SK-N-SH treated with all-trans-retinoic acid at 6 μM for 48 hours (cell line): ENCODE data around the gene CTCF.

ENCODE experiments used
- ATAC-seq: fragments of 200-7000 bp; cut with Tn5 transposase; 3 replicates; pipeline ENCODE4 v1.9.1; 2020; ENCODE audit warnings: mild to moderate bottlenecking, moderate library complexity
- ARNTL ChIP-seq: fragments of 450-650 bp; formaldehyde crosslinking; IDR thresholded peaks from 2 replicates; pipeline ENCODE4 v1.5.0; 2020; ENCODE audit warnings: low read depth, mild to moderate bottlenecking, moderate library complexity, borderline replicate concordance
- BACH2 ChIP-seq: fragments of 250-450 bp; sonication (Bioruptor Pico); IDR thresholded peaks from 2 replicates; pipeline ENCODE4 v1.9.0; 2021; ENCODE audit warnings: mild to moderate bottlenecking, borderline replicate concordance
- CSDC2 ChIP-seq: fragments of 250-450 bp; sonication (Bioruptor Pico); IDR thresholded peaks from 2 replicates; pipeline ENCODE4 v1.5.0; 2020; ENCODE audit warnings: mild to moderate bottlenecking, moderate library complexity
- GLIS3 ChIP-seq: fragments of 250-450 bp; sonication (Bioruptor Pico); IDR thresholded peaks from 2 replicates; pipeline ENCODE4 v1.5.0; 2020; ENCODE audit warnings: mild to moderate bottlenecking, moderate library complexity
- ISL1 ChIP-seq: fragments of 250-450 bp; sonication (Bioruptor Pico); IDR thresholded peaks from 2 replicates; pipeline ENCODE4 v2.1.2; 2022; ENCODE audit warnings: mild to moderate bottlenecking, moderate library complexity
- PPARA ChIP-seq: fragments of 250-450 bp; sonication (Bioruptor Pico); IDR thresholded peaks from 2 replicates; pipeline ENCODE4 v1.5.0; 2020; ENCODE audit warnings: mild to moderate bottlenecking, borderline replicate concordance
- RARB ChIP-seq: fragments of 250-450 bp; sonication (Bioruptor Pico); IDR thresholded peaks from 2 replicates; pipeline ENCODE4 v1.8.0; 2021; ENCODE audit warnings: mild to moderate bottlenecking, moderate library complexity
- SNAI2 ChIP-seq: fragments of 250-450 bp; sonication (Bioruptor Pico); IDR thresholded peaks from 2 replicates; pipeline ENCODE4 v1.5.0; 2020; ENCODE audit warnings: mild to moderate bottlenecking, moderate library complexity
- TOX ChIP-seq: fragments of 250-450 bp; sonication (Bioruptor Pico); IDR thresholded peaks from 2 replicates; pipeline ENCODE4 v1.8.0; 2021; ENCODE audit warnings: mild to moderate bottlenecking, moderate library complexity, borderline replicate concordance
- ZC3H10 ChIP-seq: fragments of 250-450 bp; sonication (Bioruptor Pico); IDR thresholded peaks from 2 replicates; pipeline ENCODE4 v1.5.1; 2021; ENCODE audit warnings: mild to moderate bottlenecking, moderate library complexity
- ZFP3 ChIP-seq: fragments of 250-450 bp; sonication (Bioruptor Pico); IDR thresholded peaks from 2 replicates; pipeline ENCODE4 v1.5.0; 2020; ENCODE audit warnings: mild to moderate bottlenecking, moderate library complexity
- ZFP30 ChIP-seq: fragments of 450-650 bp; formaldehyde crosslinking; IDR thresholded peaks from 2 replicates; pipeline ENCODE4 v1.5.0; 2022; ENCODE audit warnings: mild to moderate bottlenecking, moderate library complexity
- ZNF565 ChIP-seq: fragments of 450-650 bp; formaldehyde crosslinking; conservative IDR thresholded peaks from 2 replicates; pipeline ENCODE4 v1.5.0; 2020; ENCODE audit warnings: low read depth, mild to moderate bottlenecking, moderate library complexity
- ZNF70 ChIP-seq: fragments of 450-650 bp; formaldehyde crosslinking; IDR thresholded peaks from 2 replicates; pipeline ENCODE4 v1.5.0; 2020; ENCODE audit warnings: mild to moderate bottlenecking, moderate library complexity
- ZNF8 ChIP-seq: fragments of 450-650 bp; formaldehyde crosslinking; IDR thresholded peaks from 2 replicates; pipeline ENCODE4 v1.5.0; 2020; ENCODE audit warnings: mild to moderate bottlenecking, moderate library complexity
- TF ChIP-seq, protein P1 (sequence below): fragments of 250-450 bp; sonication (Bioruptor Pico); IDR thresholded peaks from 2 replicates; pipeline ENCODE4 v1.8.0; 2020; ENCODE audit warnings: mild to moderate bottlenecking, moderate library complexity, borderline replicate concordance
- TF ChIP-seq, protein P2 (sequence below): fragments of 250-450 bp; sonication (Bioruptor Pico); IDR thresholded peaks from 2 replicates; pipeline ENCODE4 v1.8.0; 2021; ENCODE audit warnings: low read depth, mild to moderate bottlenecking, moderate library complexity, borderline replicate concordance
- TF ChIP-seq, protein P3 (sequence below): fragments of 250-450 bp; sonication (Bioruptor Pico); IDR thresholded peaks from 2 replicates; pipeline ENCODE4 v1.5.1; 2021; ENCODE audit warnings: mild to moderate bottlenecking, moderate library complexity
- TF ChIP-seq, protein P4 (sequence below): fragments of 250-450 bp; sonication (Bioruptor Pico); IDR thresholded peaks from 2 replicates; pipeline ENCODE4 v1.5.0; 2020; ENCODE audit warnings: mild to moderate bottlenecking, moderate library complexity

CTCF gene

DNA sequence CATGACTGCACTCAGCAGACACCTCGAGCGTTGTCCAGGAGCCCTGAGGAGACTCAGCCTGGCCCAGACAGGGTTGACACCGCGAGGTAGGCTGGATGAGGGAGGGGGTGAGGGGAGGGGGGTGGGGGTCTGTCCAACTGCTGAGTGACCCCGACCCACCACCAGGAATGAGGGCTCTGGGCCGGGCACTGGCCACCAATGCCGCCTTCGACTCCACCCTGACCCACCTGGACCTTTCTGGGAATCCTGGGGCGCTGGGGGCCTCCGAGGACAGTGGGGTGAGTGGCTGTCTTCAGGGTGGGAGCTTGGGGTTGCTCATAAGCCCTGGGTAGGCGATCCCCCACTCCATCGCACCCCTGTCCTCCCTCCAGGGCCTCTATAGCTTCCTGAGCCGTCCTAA lies 85.4 kb downstream of the CTCF start (continued):
- no peak for TF ChIP-seq ZFP30 (CRISPR knock-in tag)
- TF ChIP-seq TOX (CRISPR knock-in tag) = no peak
- no peak for TF ChIP-seq ZC3H10 (CRISPR knock-in tag)
- no peak for TF ChIP-seq RARB (CRISPR knock-in tag)

DNA sequence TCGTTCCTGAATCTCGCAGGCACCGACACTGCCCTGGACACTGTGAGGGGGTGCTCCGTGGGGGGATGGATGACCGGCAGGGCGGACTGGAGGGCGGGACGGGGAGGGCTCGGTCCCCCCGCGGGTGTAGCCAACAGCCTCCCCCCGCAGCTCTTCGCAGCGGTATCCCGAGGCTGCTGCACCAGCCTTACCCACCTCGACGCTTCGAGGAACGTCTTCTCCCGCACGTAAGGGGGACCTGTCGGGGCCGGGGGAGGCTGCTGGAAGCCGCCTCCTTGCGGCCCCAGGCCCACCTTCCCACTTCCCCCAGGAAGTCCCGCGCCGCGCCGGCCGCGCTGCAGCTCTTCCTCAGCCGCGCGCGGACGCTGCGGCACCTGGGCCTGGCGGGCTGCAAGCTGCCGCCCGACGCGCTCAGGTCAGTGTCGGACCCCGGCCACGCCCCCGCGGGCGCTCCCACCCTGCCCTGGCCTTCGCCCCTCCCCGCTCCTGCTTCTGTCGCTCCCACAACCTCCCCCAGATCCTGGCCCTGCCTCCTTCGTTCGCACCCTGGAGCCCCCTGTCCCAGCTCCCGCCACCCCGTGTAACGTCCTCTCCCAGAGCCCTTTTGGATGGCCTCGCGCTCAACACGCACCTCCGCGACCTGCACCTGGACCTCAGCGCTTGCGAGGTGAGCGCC lies 85.9 kb downstream of the CTCF start:
- ATAC-seq = no peak
- TF ChIP-seq ZC3H10 (CRISPR knock-in tag) (no peak), ZNF70 (CRISPR knock-in tag) (no peak), SNAI2 (CRISPR knock-in tag) (no peak), BACH2 (no peak), PPARA (CRISPR knock-in tag) (no peak), RARB (CRISPR knock-in tag) (no peak), TOX (CRISPR knock-in tag) (no peak), ZFP30 (CRISPR knock-in tag) (no peak), ZNF8 (CRISPR knock-in tag) (no peak), GLIS3 (CRISPR knock-in tag) (no peak), ZFP3 (CRISPR knock-in tag) (no peak), ISL1 (CRISPR knock-in tag) (no peak), CSDC2 (CRISPR knock-in tag) (no peak), ARNTL (CRISPR knock-in tag) (no peak)
- TF ChIP-seq, protein P1, sequence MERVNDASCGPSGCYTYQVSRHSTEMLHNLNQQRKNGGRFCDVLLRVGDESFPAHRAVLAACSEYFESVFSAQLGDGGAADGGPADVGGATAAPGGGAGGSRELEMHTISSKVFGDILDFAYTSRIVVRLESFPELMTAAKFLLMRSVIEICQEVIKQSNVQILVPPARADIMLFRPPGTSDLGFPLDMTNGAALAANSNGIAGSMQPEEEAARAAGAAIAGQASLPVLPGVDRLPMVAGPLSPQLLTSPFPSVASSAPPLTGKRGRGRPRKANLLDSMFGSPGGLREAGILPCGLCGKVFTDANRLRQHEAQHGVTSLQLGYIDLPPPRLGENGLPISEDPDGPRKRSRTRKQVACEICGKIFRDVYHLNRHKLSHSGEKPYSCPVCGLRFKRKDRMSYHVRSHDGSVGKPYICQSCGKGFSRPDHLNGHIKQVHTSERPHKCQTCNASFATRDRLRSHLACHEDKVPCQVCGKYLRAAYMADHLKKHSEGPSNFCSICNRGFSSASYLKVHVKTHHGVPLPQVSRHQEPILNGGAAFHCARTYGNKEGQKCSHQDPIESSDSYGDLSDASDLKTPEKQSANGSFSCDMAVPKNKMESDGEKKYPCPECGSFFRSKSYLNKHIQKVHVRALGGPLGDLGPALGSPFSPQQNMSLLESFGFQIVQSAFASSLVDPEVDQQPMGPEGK (CRISPR knock-in tag) = no peak
- TF ChIP-seq, protein P2, sequence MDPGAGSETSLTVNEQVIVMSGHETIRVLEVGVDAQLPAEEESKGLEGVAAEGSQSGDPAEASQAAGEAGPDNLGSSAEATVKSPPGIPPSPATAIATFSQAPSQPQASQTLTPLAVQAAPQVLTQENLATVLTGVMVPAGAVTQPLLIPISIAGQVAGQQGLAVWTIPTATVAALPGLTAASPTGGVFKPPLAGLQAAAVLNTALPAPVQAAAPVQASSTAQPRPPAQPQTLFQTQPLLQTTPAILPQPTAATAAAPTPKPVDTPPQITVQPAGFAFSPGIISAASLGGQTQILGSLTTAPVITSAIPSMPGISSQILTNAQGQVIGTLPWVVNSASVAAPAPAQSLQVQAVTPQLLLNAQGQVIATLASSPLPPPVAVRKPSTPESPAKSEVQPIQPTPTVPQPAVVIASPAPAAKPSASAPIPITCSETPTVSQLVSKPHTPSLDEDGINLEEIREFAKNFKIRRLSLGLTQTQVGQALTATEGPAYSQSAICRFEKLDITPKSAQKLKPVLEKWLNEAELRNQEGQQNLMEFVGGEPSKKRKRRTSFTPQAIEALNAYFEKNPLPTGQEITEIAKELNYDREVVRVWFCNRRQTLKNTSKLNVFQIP (CRISPR knock-in tag) = no peak
- TF ChIP-seq, protein P3, sequence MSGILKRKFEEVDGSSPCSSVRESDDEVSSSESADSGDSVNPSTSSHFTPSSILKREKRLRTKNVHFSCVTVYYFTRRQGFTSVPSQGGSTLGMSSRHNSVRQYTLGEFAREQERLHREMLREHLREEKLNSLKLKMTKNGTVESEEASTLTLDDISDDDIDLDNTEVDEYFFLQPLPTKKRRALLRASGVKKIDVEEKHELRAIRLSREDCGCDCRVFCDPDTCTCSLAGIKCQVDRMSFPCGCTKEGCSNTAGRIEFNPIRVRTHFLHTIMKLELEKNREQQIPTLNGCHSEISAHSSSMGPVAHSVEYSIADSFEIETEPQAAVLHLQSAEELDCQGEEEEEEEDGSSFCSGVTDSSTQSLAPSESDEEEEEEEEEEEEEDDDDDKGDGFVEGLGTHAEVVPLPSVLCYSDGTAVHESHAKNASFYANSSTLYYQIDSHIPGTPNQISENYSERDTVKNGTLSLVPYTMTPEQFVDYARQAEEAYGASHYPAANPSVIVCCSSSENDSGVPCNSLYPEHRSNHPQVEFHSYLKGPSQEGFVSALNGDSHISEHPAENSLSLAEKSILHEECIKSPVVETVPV (CRISPR knock-in tag) = no peak
- TF ChIP-seq, protein P4, sequence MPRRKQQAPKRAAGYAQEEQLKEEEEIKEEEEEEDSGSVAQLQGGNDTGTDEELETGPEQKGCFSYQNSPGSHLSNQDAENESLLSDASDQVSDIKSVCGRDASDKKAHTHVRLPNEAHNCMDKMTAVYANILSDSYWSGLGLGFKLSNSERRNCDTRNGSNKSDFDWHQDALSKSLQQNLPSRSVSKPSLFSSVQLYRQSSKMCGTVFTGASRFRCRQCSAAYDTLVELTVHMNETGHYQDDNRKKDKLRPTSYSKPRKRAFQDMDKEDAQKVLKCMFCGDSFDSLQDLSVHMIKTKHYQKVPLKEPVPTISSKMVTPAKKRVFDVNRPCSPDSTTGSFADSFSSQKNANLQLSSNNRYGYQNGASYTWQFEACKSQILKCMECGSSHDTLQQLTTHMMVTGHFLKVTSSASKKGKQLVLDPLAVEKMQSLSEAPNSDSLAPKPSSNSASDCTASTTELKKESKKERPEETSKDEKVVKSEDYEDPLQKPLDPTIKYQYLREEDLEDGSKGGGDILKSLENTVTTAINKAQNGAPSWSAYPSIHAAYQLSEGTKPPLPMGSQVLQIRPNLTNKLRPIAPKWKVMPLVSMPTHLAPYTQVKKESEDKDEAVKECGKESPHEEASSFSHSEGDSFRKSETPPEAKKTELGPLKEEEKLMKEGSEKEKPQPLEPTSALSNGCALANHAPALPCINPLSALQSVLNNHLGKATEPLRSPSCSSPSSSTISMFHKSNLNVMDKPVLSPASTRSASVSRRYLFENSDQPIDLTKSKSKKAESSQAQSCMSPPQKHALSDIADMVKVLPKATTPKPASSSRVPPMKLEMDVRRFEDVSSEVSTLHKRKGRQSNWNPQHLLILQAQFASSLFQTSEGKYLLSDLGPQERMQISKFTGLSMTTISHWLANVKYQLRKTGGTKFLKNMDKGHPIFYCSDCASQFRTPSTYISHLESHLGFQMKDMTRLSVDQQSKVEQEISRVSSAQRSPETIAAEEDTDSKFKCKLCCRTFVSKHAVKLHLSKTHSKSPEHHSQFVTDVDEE = no peak

DNA sequence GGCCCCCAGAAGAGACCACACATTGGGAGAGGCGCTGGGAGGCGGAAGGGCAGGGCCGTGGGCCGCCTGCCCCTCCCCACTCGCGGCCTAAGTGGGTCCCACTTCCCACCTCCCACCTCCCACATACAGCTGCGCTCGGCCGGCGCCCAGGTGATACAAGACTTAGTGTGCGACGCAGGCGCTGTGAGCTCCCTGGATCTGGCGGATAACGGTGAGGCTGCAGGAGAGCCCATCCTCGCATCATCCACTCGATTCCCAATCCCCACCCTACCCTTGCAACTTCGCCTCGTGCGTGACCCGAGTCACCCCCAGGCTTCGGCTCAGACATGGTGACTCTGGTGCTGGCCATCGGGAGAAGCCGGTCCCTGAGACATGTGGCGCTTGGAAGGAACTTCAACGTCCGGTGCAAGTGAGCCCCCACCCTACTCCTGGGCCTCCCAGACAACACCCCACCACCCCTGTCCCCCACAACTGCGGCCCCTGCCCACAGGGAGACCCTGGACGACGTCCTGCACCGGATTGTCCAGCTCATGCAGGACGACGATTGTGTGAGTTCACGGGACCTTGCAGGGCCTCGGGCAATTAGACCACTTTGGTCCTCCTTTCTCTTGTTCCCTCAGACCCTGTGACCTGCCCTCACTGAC lies 86.6 kb downstream of the CTCF start:
- ATAC-seq = no peak
- TF ChIP-seq, protein P1 (CRISPR knock-in tag) = no peak
- no peak for TF ChIP-seq ZNF565
- TF ChIP-seq, all 23 proteins: peak for 0
